ENCODE measurements around the gene FOXRED2. TPM values are rescaled to one million over a fixed set of nuclear protein-coding genes. Genes with fewer than 3 reads are reported as not detected.

Gene FOXRED2
- total RNA-seq, 1 experiment from 2014 or later: 60.4 TPM

- Histone ChIP-seq H3K4me3 (ENCODE audit: low read depth, low read length, poor library complexity, severe bottlenecking) (no peak overlapping the region), H3K27ac (ENCODE audit: low read depth, low read length, poor library complexity, severe bottlenecking) (no peak overlapping the region), H3K9me3 (ENCODE audit: low read depth, low read length, poor library complexity, severe bottlenecking) (no peaks in the 10 kb centered on the region), H3K36me3 (ENCODE audit: insufficient read depth, low read length, poor library complexity, severe bottlenecking) (no peaks in the 10 kb centered on the region), H3K4me1 (ENCODE audit: insufficient read depth, low read length, poor library complexity, severe bottlenecking) (peaks cover 9% of the 10 kb centered on the region), H3K27me3 (replicated peaks; ENCODE audit: insufficient read depth, low read depth, low read length, poor library complexity) (no peaks in the 10 kb centered on the region)
- TF ChIP-seq EZH2 (IDR thresholded peaks at IDR 0.05; ENCODE audit: borderline replicate concordance, low read depth, low read length, poor library complexity, severe bottlenecking): no peak
- TF ChIP-seq, protein P1, sequence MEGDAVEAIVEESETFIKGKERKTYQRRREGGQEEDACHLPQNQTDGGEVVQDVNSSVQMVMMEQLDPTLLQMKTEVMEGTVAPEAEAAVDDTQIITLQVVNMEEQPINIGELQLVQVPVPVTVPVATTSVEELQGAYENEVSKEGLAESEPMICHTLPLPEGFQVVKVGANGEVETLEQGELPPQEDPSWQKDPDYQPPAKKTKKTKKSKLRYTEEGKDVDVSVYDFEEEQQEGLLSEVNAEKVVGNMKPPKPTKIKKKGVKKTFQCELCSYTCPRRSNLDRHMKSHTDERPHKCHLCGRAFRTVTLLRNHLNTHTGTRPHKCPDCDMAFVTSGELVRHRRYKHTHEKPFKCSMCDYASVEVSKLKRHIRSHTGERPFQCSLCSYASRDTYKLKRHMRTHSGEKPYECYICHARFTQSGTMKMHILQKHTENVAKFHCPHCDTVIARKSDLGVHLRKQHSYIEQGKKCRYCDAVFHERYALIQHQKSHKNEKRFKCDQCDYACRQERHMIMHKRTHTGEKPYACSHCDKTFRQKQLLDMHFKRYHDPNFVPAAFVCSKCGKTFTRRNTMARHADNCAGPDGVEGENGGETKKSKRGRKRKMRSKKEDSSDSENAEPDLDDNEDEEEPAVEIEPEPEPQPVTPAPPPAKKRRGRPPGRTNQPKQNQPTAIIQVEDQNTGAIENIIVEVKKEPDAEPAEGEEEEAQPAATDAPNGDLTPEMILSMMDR (conservative IDR thresholded peaks at IDR 0.05; ENCODE audit: low read depth, low read length): no peak
- POLR2A ChIA-PET (ENCODE audit: low non-redundant PET): no interaction called here
- CTCF ChIA-PET: no interaction called here
- no peak for DNase-seq (ENCODE audit: low spot score)
- intact Hi-C loops (cut with micrococcal nuclease; ENCODE audit: unreplicated experiment): loop anchor here (5.0 kb wide), 1 partner anchor 71 kb away; the partner anchor contains the start of gene MYH9
- no TSS peak for BruUV-seq (replicated peaks)
These were observed 49.0 kb downstream of the FOXRED2 start for GRCh38 chr22:36457688-36458450.

- H3K27me3 ChIP-seq (replicated peaks; ENCODE audit: insufficient read depth, low read depth, low read length, poor library complexity): no peaks in the 10 kb centered on the region
- no peaks in the 10 kb centered on the region for H3K36me3 ChIP-seq (ENCODE audit: insufficient read depth, low read length, poor library complexity, severe bottlenecking)
- no peaks in the 10 kb centered on the region for H3K9me3 ChIP-seq (ENCODE audit: low read depth, low read length, poor library complexity, severe bottlenecking)
- BruUV-seq (replicated peaks): no TSS peak
- no peak for TF ChIP-seq EZH2 (IDR thresholded peaks at IDR 0.05; ENCODE audit: borderline replicate concordance, low read depth, low read length, poor library complexity, severe bottlenecking)
- TF ChIP-seq, protein P1 (conservative IDR thresholded peaks at IDR 0.05; ENCODE audit: low read depth, low read length): no peak
- ChIA-PET POLR2A (ENCODE audit: low non-redundant PET) (no interaction called here), CTCF (no interaction called here)
- intact Hi-C loops (cut with micrococcal nuclease; ENCODE audit: unreplicated experiment): loop anchor here (5.0 kb wide), 1 partner anchor 69 kb away; the partner anchor contains the start of gene MYH9
- peaks cover 13% of the 10 kb centered on the region for H3K4me1 ChIP-seq (ENCODE audit: insufficient read depth, low read length, poor library complexity, severe bottlenecking)
- no peak for DNase-seq (ENCODE audit: low spot score)
- no peak overlapping the region for H3K4me3 ChIP-seq (ENCODE audit: low read depth, low read length, poor library complexity, severe bottlenecking)
- no peak overlapping the region for H3K27ac ChIP-seq (ENCODE audit: low read depth, low read length, poor library complexity, severe bottlenecking)
These were observed 50.4 kb downstream of the FOXRED2 start for GRCh38 chr22:36456464-36456845.

GRCh38 chr22:36455571-36456463 is 51.0 kb downstream of the FOXRED2 start:
- peak overlapping the region; percentile 91 for H3K27ac ChIP-seq (ENCODE audit: low read depth, low read length, poor library complexity, severe bottlenecking)
- DNase-seq (ENCODE audit: low spot score): no peak
- POLR2A ChIA-PET (ENCODE audit: low non-redundant PET): interaction anchor here (0.5 kb wide), 1 partner anchor 36 kb away, joined by 6 read pairs; no protein-coding TSS in a partner anchor
- no TSS peak for BruUV-seq (replicated peaks)
- no peaks in the 10 kb centered on the region for H3K27me3 ChIP-seq (replicated peaks; ENCODE audit: insufficient read depth, low read depth, low read length, poor library complexity)
- CTCF ChIA-PET: no interaction called here
- no peak for TF ChIP-seq EZH2 (IDR thresholded peaks at IDR 0.05; ENCODE audit: borderline replicate concordance, low read depth, low read length, poor library complexity, severe bottlenecking)
- TF ChIP-seq, protein P1 (conservative IDR thresholded peaks at IDR 0.05; ENCODE audit: low read depth, low read length): no peak
- peaks cover 15% of the 10 kb centered on the region for H3K4me1 ChIP-seq (ENCODE audit: insufficient read depth, low read length, poor library complexity, severe bottlenecking)
- peak overlapping the region; percentile 41 for H3K4me3 ChIP-seq (ENCODE audit: low read depth, low read length, poor library complexity, severe bottlenecking)
- H3K36me3 ChIP-seq (ENCODE audit: insufficient read depth, low read length, poor library complexity, severe bottlenecking): no peaks in the 10 kb centered on the region
- no peaks in the 10 kb centered on the region for H3K9me3 ChIP-seq (ENCODE audit: low read depth, low read length, poor library complexity, severe bottlenecking)
- intact Hi-C loops (cut with micrococcal nuclease; ENCODE audit: unreplicated experiment): loop anchor here (5.0 kb wide), 1 partner anchor 69 kb away; the partner anchor contains the start of gene MYH9
